ENCODE results near the gene AVPR1B.

Gene AVPR1B

DNA sequence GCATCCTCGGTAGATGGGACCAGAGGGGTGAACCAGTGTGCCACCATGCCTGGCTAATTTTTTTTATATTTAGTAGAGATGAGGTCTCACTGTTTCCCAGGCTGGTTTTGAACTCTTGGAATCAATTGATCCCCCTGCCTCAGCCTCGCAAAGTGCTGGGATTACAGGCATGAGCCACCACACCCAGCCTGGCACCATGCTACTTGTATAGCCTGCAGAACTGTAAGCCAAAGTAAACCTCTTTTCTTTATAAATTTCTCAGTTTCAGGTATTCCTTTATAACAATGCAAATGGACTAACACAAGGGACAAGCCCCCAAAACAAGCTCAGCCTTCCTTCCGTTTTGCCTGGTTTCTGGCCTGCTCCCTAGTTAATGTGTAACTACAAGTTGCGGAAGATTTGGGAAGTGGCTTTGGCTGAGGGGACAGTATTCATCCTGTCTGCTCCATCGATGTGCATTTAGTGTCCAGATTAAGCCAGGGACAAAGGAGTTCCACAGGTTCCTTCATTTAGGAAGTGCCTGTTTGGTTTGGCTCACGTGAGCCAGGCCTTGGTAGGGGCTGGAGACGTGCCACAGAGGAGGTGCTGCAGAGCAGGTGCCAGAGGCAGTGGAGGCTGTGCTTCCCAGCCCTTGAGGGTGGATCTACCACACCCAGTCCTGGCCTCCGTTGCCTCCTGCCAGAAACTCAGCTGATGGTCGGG, 4.4 kb downstream of the AVPR1B start:
- DNase-seq (ENCODE audit: low spot score) = peak; percentile 28

DNA sequence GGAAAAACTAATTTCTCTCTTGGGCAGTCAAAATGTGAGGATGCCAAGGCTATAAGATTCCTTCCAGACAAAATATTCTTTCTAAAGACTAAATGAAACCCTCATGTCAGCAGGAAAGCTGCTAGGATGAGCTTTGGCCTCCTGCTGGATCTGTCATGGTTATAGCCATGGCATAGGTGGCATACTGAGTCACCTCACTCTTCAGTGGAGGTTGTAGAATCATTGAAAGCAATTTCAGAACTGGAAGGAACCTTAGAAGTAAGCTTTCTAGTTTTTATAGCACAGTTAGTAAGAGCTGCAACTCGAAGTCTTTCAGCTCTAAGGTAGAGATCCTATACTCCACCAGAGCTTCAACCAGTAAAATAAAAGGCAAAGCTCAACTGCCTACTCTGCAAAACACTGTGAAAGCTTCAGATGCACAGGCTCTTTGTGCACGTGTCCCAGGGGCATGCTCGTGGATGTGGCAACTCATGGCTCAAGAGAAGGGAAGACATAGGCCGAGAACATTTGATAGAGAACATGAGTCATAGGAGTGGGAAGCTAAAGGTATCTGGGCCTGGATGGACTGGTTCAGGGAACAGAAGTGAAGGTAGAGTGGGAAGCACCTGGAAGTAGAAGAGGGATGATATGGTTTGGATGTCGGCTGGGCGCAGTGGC, 5.8 kb downstream of the AVPR1B start:
- no peak for DNase-seq (ENCODE audit: low spot score)

DNA sequence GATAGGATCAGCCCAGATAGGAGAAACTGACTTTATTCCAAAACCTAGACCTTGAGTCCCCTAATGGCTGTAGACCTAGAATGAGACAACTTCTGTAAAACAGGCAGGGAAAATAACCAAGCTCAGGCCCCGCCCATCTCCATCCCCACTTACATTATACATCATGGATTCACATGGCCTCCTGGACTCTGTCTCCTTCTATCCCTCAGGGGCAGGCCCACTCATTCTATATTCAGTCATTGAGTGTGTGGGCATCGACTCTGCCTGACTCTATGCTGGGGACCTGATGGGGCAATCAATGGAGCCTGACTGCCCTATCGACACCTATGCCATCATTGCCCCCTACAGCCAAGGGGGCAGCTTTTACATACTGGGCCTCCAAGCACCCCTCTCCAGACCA, 6.4 kb downstream of the AVPR1B start:
- no peak for DNase-seq (ENCODE audit: low spot score)

DNA sequence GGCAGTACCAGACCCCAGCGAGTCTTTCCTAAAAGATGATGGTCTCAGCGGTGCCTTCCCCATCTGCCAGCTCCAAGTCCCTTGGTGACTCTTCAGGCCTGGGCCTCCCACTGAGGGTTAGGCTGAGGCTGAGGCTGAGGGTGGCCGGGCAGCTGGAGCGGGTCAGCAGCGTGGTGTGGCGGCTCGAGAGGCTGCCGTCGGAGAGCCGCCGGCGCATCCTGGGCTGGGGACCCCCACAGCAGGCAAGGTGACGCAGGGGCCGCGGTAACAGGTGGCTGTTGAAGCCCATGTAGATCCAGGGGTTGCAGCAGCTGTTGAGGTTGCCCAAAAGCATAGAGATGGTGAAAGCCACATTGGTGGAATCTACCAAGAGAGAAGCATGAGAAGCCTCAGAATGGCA, 7.0 kb downstream of the AVPR1B start:
- no peak for DNase-seq (ENCODE audit: low spot score)

DNA sequence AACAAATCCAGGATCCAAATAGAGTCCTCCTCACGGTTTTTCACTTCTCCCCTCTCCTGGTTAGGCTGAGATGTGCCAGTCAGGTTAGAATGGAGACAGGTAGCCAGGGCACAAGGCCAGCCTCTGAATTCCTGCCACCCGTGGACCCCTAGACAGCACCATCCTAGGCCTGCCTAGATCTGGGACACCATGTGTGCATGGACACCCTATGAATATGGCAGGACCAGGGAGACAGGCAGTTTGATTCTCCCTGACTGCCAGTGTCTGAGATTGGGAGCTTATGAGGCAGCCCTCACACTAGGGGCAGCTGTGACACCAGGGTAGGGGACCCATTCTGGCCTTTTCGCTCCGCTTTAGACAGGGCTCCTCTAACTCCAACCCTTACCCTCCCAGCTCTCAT, 7.5 kb downstream of the AVPR1B start:
- DNase-seq (ENCODE audit: low spot score) = no peak

DNA sequence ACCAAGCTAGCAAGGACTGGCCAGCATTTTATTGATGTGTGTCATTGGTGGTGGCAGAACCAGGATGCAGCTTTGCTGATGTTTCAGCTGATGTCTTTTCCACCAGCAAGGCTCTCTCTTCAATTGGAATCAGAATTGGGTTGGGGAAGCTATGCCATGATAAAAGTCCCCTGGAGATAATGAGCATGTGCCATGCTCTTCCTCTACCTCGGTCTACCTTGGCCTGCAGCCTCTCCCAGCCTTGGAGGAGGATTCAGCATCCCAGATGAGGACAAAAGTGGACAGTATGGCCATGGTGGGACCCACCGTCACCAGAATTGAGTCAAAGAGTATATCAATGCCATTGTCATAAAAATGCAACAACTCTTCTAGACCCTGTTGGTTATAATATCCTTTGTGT, 8.6 kb downstream of the AVPR1B start:
- DNase-seq (ENCODE audit: low spot score) = no peak

DNA sequence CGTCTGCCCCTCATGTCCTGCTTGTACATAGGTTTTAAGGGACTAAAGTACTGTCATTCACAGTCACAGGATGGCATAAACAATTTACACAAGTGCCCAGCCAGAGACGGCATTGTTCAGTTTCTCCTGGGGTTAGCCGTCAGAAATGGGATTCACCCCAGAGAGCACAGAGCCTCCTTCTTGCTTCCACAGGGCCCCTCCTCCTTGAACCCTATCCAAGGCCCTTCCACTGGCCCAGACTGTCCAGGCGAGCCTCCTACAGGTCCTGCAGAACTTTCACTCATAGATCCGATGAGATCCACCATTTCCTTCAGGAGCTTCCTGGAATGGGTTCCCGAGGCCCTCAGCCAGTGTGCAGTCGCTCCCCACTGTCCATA, 10.0 kb downstream of the AVPR1B start:
- DNase-seq (ENCODE audit: low spot score) = no peak

DNA sequence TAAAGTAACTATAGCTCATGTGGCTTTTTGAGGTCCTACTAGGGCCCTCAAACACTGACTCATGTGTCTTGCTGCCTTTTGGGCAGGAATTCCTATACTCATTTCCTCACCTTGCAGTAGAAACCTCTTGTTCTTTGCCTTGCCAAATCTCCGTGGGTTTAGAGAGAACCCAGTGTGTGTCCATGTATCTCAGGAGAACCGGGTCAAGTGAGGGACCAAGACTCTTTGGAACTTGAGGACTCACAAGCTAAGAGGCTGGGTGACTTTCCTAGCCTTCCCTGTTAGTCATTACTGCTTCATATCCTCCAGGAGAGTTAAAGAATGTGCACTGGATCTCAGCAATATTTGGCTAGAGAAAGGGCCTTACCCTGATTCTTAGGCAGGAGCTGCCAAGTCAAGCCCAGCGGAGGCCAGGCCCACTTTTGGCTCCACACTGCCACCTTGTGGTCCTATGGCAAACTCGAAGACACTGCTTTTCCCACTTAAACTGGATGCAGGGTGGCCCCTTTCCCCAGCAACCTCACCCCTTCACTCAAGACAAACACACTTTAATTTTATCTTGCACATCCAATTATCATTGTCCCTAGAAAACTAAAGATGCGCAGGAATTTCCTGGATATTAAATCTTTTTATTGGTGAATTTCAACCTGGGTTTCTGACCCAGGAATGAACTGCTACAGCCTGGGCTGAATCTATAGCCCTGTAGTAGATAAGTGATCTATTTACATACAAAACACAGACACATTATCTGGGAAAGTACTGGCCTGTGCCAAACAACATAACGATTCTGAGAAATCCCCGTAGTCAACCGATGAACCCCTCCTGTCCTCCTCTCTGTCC, 10.6 kb downstream of the AVPR1B start:
- DNase-seq (ENCODE audit: low spot score) = peak; percentile 92

DNA sequence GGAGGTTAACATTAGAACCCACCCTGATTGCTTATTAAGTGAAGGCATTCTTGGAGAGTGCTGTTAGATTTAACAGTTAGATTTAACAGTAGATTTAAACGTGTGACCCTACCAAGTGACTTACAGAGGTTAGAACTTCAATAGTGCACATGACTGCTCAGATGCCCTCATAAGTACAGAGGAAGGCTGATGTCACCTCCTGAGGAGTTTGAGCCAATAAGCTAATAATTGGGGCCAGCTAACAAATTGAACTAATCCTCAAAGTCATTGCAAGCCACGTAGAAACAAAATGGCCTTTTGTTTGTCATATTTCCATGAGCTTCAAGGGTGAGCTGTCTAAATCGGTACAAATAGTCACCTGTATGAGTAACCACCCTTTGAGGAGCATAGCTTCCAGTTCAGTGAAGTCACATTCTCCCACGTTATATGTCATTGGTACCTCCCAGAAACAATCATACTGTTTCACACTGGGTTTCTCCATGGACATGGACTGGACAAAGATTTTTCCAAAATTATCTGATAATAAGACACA, 11.7 kb downstream of the AVPR1B start:
- no peak for DNase-seq (ENCODE audit: low spot score)

DNA sequence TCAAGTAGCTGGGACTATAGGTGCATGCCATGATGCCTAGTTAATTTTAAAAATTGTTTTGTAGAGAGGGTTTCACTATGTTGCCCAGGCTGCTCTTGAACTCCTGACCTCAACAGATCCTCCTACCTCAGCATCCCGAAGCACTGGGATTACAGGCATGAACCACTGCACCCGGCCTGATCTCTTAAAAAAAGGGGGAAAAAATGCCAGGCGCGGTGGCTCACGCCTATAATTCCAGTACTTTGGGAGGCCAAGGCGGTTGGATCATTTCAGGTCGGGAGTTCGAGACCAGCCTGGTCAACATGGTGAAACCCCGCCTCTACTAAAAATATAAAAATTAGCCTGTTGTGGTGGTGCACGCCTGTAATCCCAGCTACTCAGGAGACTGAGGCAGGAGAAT, 13.2 kb downstream of the AVPR1B start:
- DNase-seq (ENCODE audit: low spot score) = no peak

DNA sequence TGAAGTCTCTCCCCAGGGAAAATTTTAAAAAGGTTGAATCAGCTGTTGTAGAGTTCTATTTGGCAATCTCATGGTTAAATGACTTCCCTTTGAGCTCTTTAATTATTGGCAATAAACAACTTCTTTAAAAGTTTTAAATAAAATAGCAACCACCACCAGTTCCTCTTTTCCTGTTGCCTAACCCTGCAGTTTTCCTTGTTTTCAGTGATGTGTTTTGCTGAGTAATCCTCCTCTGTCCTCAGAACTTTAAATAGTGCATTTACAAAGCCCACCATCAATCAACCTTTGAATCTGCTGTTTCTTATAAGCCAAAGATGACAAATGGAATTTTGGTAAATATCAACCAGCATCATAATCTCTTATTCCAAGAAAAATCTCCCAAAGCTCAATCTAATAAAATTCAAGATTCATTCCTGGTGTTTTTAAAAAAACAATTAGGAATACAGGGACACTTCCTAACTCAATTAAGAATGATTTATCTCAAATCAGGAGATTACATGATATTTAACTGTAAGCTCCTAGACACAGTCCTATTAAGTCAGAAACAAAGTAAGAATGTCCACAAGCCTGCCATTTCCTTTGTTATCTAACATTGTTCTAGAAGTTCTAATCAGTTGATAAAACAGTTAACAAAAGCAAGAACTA, 14.8 kb downstream of the AVPR1B start:
- DNase-seq (ENCODE audit: low spot score) = no peak

DNA sequence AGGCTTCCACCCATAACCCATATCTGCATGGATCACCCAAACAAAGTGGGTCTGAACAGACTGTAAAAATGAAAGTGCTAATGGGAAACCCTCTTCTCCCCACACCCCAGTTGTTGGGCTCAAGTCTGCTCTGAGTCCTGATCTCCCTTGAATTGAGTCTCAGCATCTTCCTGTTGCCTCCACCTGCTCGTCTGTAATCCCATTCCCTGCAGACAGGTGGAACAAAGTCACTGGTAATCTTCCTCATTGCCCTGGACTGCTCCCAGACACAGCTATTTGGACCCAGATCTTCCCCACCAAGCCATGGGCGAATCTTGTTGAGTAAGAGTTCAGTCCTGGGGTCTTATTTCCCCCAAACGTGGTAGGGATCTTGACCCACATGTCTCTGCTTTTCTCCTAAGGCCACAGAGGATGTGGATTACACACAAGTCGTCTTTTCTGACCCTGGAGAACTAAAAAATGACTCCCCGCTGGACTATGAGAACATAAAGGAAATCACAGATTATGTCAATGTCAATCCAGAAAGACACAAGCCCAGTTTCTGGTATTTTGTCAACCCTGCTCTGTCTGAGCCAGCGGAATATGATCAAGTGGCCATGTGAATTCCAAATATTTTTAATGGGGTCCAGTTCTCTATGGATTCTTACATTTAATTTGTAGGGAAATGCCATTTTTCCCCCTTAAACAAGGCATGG, 15.7 kb downstream of the AVPR1B start:
- DNase-seq (ENCODE audit: low spot score) = no peak

DNA sequence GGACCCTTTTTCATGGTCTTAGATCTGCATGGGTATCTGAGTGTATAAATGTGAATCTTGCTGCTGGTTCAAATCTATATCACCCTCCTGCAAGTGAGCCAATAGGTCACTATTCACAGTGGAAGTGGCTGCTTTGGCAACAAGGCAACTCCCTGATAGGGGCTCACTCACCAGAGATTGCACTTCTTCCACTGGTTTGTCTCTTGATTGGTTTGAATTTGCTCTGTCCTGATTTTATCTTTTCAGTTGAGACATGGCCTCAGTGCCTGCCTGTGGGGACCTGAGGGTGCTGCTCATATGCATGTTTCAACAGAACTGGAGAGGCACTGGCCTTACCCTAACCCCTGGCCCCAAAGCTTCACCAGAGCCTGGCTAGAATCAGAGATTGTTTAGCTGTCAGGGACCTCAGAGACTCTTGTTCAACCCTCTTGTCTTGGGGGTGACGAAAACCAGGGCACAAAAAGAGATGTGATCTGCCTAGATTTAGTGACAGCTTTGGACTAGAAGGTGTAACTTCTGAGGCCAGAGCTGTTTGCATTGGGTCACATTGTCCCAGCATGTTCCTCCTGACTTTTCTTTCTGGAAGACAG, 16.9 kb downstream of the AVPR1B start:
- no peak for DNase-seq (ENCODE audit: low spot score)

DNA sequence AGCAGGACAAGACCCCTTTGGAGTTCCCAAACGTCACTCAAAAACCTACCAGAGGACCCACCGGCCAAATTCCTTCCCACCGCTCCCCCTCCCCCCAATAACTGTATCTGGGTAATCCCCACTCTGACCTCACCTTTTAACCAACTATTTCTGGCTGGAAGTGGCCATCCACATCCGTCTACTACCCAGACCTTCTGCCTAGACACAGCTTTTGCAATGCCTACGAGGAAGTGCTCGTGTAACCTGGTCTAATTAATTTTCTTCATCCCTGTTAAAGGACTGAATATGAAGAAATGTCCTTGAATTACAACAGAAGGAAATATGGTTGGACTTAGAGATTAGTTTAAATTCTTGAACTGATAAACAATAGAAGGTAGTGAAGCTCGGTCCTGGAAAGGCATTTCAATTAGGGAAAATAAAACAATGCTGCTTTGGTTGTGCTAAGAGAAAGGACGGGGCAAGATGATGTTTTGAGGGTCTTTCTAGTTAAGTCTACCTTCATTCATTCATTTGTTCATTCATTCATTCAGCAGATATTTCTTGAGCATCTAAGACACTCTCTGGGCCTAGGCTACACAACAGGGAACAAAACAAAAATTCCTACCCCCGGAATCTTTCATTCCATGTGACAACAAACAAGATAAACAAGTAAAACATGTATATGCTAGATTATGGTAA, 18.8 kb downstream of the AVPR1B start:
- DNase-seq (ENCODE audit: low spot score) = no peak

DNA sequence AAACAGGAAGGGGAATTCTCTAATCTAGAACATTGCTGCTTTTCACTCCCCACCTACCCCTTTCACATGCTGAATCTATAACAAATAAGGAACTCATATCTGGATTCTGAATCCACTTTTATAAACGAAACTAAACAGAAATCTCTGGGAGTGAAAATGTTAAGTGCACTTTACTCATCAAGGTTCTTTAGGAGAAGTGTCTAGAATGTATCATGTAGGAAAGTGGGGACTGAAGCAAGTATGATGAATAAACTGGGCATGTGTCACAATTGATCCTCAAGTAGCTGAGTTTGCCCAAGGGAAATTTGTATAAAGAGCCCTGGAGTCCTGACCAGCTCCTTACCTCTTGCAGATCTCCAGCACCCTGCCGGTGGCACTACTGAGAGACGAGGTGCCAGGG, 19.8 kb downstream of the AVPR1B start:
- DNase-seq (ENCODE audit: low spot score) = no peak

DNA sequence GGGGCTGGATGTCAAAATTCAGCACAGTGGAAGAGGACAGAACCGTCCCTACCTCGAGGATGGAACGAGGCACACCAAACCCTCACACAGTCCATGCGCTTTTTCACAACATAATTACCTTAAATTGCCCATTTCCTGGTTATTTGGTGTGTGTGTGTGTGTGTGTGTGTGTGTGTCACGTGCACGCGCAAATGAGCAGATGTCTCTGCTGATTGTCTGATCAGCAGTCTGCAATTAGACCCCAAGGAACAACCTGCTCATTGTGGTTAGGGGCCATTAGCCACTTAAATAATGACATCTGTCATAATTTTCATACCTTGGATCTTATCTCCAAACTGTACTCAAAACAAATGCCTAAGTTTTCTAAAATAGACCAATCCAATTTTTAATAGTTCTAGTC, 23.2 kb downstream of the AVPR1B start:
- no peak for DNase-seq (ENCODE audit: low spot score)

DNA sequence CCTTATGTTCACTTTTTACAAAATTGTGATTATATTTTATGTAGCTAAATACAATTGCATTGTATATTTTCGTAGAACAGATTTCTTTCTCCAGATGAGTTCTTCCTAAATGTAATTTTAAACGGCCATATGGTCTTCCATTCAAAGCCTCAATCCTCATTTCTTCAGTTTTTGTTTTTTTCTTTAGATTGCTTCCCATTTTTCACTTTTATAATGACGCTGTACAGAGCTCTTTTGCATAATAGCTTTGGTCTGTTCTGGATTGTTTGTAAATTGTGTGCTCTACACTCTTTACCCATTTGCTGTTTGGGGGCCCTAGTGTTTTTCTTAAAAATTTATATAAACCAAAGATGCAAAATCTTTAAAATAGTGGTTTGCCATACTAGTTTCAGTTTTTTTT, 27.8 kb downstream of the AVPR1B start:
- no peak for DNase-seq (ENCODE audit: low spot score)

DNA sequence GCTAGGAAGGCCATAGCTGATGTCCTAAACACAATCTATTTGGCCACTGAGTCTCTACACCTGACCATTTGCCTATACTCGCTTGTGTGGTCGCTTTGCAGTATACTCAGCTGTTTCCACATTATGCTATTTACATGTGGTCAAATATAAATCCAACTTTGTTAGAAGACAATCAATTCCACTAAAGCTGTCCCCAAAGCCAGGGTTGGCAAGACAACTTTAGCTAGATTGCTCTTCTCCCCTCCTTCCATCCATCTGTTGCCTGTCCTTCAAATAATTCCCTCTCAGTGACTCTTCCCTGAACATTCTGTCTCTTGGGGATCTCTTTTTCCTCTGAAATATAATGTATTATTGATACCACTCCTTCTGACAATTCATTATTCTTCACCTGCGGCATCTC, 30.1 kb downstream of the AVPR1B start:
- no peak for DNase-seq (ENCODE audit: low spot score)

DNA sequence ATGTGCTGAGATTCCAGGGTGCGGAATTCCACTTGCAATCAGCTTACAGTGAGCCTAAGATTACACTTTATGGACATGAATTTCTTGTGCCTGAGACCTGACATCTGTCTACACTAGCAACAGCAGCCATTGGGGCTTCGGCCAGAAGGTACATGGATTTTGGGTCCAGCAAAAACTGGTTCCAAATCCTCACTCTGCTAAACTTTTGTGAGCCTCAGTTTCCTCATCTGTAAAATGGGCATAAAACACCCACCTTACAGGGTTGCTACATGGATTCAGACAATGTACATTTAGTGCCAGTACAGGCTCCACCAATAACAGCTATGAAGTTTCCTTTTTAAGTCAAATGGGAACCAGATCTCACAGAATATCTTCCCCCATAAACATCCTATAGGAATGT, 33.4 kb downstream of the AVPR1B start:
- DNase-seq (ENCODE audit: low spot score) = no peak

DNA sequence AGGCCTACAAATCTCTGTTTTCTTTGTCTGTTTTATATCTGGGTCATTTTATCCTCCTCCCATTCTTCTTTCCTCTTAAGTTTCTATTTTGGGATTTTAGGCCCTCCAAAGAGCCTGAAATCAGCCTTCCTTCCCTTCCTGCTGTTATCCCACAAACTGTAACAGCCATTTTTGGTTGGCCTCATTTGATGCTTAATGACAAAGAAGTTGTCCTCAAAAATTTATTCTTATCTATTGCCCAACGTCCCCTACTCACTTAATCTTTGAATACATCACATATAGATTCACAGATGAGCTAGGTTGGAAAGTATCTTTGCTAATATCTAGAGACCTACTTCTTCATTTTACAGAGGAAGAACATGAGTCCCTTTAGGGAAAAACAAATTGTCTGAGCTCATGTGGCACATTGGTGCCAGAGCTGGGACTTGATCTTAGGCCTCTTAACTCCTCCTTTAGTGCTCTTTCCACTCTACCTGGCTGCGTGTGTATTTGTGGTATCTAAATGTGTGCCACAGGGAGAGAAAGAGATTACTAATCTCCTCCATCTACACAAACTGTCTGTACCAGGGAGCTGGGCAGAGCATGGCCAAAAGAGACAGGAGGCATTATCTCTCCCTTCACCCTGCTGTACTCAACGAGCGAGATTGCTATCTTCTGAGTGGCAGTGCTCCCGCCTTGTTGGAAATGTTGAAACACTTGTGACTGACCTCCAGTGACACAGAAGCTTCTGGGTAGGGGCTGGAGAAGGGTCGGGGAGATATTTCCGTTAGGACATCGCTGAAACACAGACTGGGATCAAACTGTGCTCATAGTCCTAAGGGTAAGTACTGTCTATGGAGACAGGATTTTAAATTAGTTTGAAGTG, 34.1 kb downstream of the AVPR1B start:
- DNase-seq (ENCODE audit: low spot score) = no peak

Measured in iPS-NIHi11 (cell line).